Measurements from ENCODE around the gene GSTO2.

GSTO2 gene

GRCh38 chr10:104223304-104223703 lies 45.7 kb upstream of the GSTO2 start:
- H3K27ac ChIP-seq (ENCODE audit: extremely low read depth, low read depth, low read length): no peak overlapping the region
- no peak for TF ChIP-seq ZNF623 (tag by site-specific recombination; IDR thresholded peaks at IDR 0.05)
- TF ChIP-seq RBAK (tag by site-specific recombination; IDR thresholded peaks at IDR 0.05): no peak
- TF ChIP-seq ZNF692 (tag by site-specific recombination; IDR thresholded peaks at IDR 0.05): no peak
- no peak for TF ChIP-seq ZNF585B (tag by site-specific recombination; IDR thresholded peaks at IDR 0.05)
- no peak for TF ChIP-seq ZIC2 (tag by site-specific recombination; IDR thresholded peaks at IDR 0.05)
- TF ChIP-seq ZNF510 (tag by site-specific recombination; IDR thresholded peaks at IDR 0.05; ENCODE audit: insufficient replicate concordance): no peak
- no peaks in the 10 kb centered on the region for H3K36me3 ChIP-seq (ENCODE audit: control insufficient read depth in 2 of 2, insufficient read depth in 1 of 2, low read length in 2 of 2)
- H3K4me1 ChIP-seq (ENCODE audit: control insufficient read depth, insufficient read depth, low read length): no peaks in the 10 kb centered on the region
- ChIA-PET POLR2A (no interaction called here), CTCF (interaction anchor here (0.7 to 0.9 kb wide), 2 partner anchors 69 to 348 kb away, joined by 3 read pairs; no protein-coding TSS in a partner anchor)
- no peaks in the 10 kb centered on the region for H3K9me3 ChIP-seq (ENCODE audit: control insufficient read depth, insufficient read depth, low read depth, low read length)
- H3K4me3 ChIP-seq (ENCODE audit: low read depth, low read length): no peak overlapping the region

- ChIA-PET POLR2A (no interaction called here), CTCF (interaction anchor here (0.7 to 1.0 kb wide), 2 partner anchors 25 to 44 kb away, joined by 3 read pairs; no protein-coding TSS in a partner anchor)
- no peaks in the 10 kb centered on the region for H3K4me1 ChIP-seq (ENCODE audit: control insufficient read depth, insufficient read depth, low read length)
- no peak overlapping the region for H3K4me3 ChIP-seq (ENCODE audit: low read depth, low read length)
- TF ChIP-seq, protein P1, sequence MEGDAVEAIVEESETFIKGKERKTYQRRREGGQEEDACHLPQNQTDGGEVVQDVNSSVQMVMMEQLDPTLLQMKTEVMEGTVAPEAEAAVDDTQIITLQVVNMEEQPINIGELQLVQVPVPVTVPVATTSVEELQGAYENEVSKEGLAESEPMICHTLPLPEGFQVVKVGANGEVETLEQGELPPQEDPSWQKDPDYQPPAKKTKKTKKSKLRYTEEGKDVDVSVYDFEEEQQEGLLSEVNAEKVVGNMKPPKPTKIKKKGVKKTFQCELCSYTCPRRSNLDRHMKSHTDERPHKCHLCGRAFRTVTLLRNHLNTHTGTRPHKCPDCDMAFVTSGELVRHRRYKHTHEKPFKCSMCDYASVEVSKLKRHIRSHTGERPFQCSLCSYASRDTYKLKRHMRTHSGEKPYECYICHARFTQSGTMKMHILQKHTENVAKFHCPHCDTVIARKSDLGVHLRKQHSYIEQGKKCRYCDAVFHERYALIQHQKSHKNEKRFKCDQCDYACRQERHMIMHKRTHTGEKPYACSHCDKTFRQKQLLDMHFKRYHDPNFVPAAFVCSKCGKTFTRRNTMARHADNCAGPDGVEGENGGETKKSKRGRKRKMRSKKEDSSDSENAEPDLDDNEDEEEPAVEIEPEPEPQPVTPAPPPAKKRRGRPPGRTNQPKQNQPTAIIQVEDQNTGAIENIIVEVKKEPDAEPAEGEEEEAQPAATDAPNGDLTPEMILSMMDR (tag by site-specific recombination; IDR thresholded peaks at IDR 0.05): no peak
- TF ChIP-seq ZNF664 (tag by site-specific recombination; IDR thresholded peaks at IDR 0.05) (no peak), ZNF223 (tag by site-specific recombination; IDR thresholded peaks at IDR 0.05) (no peak), PRDM10 (tag by site-specific recombination; IDR thresholded peaks at IDR 0.05) (no peak), ZNF155 (tag by site-specific recombination; IDR thresholded peaks at IDR 0.05) (no peak), SP3 (tag by site-specific recombination; IDR thresholded peaks at IDR 0.05) (no peak), ZNF16 (tag by site-specific recombination; IDR thresholded peaks at IDR 0.05; ENCODE audit: low read depth) (no peak), ZBTB48 (tag by site-specific recombination; IDR thresholded peaks at IDR 0.05) (no peak), ZNF114 (tag by site-specific recombination; IDR thresholded peaks at IDR 0.05) (no peak), ZFP3 (tag by site-specific recombination; IDR thresholded peaks at IDR 0.05; ENCODE audit: low read depth) (no peak), ZNF792 (tag by site-specific recombination; IDR thresholded peaks at IDR 0.05) (no peak), ZNF2 (tag by site-specific recombination; IDR thresholded peaks at IDR 0.05) (no peak), ZNF10 (tag by site-specific recombination; IDR thresholded peaks at IDR 0.05) (no peak), YY1 (tag by site-specific recombination; IDR thresholded peaks at IDR 0.05) (no peak), ZNF416 (tag by site-specific recombination; IDR thresholded peaks at IDR 0.05) (no peak)
- TF ChIP-seq, protein P2, sequence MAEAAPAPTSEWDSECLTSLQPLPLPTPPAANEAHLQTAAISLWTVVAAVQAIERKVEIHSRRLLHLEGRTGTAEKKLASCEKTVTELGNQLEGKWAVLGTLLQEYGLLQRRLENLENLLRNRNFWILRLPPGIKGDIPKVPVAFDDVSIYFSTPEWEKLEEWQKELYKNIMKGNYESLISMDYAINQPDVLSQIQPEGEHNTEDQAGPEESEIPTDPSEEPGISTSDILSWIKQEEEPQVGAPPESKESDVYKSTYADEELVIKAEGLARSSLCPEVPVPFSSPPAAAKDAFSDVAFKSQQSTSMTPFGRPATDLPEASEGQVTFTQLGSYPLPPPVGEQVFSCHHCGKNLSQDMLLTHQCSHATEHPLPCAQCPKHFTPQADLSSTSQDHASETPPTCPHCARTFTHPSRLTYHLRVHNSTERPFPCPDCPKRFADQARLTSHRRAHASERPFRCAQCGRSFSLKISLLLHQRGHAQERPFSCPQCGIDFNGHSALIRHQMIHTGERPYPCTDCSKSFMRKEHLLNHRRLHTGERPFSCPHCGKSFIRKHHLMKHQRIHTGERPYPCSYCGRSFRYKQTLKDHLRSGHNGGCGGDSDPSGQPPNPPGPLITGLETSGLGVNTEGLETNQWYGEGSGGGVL (tag by site-specific recombination; IDR thresholded peaks at IDR 0.05): no peak
- H3K27ac ChIP-seq (ENCODE audit: extremely low read depth, low read depth, low read length): no peak overlapping the region
- no peaks in the 10 kb centered on the region for H3K36me3 ChIP-seq (ENCODE audit: control insufficient read depth in 2 of 2, insufficient read depth in 1 of 2, low read length in 2 of 2)
- no peaks in the 10 kb centered on the region for H3K9me3 ChIP-seq (ENCODE audit: control insufficient read depth, insufficient read depth, low read depth, low read length)
These were observed 38.5 kb upstream of the GSTO2 start for GRCh38 chr10:104230490-104230889.
